Measurements from ENCODE around the gene RBM38.

RBM38 gene

GRCh38 chr20:57404006-57404405, 12.8 kb downstream of the RBM38 start:
- no peak for DNase-seq

GRCh38 chr20:57404419-57405072, 13.3 kb downstream of the RBM38 start:
- no peak for DNase-seq

- no peak for DNase-seq
Measured at GRCh38 chr20:57405236-57406016, 14.2 kb downstream of the RBM38 start.

GRCh38 chr20:57407541-57407956, 16.4 kb downstream of the RBM38 start:
- no peak for DNase-seq

GRCh38 chr20:57408131-57408530, 16.9 kb downstream of the RBM38 start:
- DNase-seq = no peak

GRCh38 chr20:57408536-57409233, 17.5 kb downstream of the RBM38 start:
- no peak for DNase-seq

GRCh38 chr20:57409316-57409671, 18.1 kb downstream of the RBM38 start:
- no peak for DNase-seq

GRCh38 chr20:57409672-57410397, 18.6 kb downstream of the RBM38 start:
- DNase-seq = no peak

GRCh38 chr20:57410398-57410920, 19.3 kb downstream of the RBM38 start:
- no peak for DNase-seq

- DNase-seq = no peak
Measured at GRCh38 chr20:57410924-57411323, 19.7 kb downstream of the RBM38 start.

- DNase-seq = no peak
Measured at GRCh38 chr20:57411406-57412283, 20.4 kb downstream of the RBM38 start.

GRCh38 chr20:57412347-57413029, 21.3 kb downstream of the RBM38 start:
- no peak for DNase-seq

- no peak for DNase-seq
Measured at GRCh38 chr20:57413986-57414385, 22.8 kb downstream of the RBM38 start.

- DNase-seq = no peak
Measured at GRCh38 chr20:57414867-57415592, 23.8 kb downstream of the RBM38 start.

GRCh38 chr20:57415771-57416170, 24.6 kb downstream of the RBM38 start:
- DNase-seq = no peak

GRCh38 chr20:57416296-57417022, 25.3 kb downstream of the RBM38 start:
- no peak for DNase-seq

- DNase-seq = no peak
Measured at GRCh38 chr20:57417051-57417689, 26.0 kb downstream of the RBM38 start.

- no peak for DNase-seq
Measured at GRCh38 chr20:57417830-57418780, 26.9 kb downstream of the RBM38 start.
